GM12878 (cell line): ENCODE measurements around the gene TMEM138. TPM values are rescaled to one million over a fixed set of nuclear protein-coding genes. Genes with fewer than 3 reads are reported as not detected.

ENCODE experiments used
- ATAC-seq: fragments of 200-7000 bp; cut with Tn5 transposase; 3 replicates; pipeline ENCODE4 v1.9.1; 2020; ENCODE audit warnings: mild to moderate bottlenecking, moderate library complexity
- BruUV-seq: library from RNA; stranded (reverse); fragments of 400-500 nt; replicated peaks from 2 replicates; lab custom pipeline; 2021; lab: Mats Ljungman, UMichigan
- CTCF ChIA-PET: fragments of 300-600 bp; sonication (Branson Sonifier 250); formaldehyde crosslinking; extraction: SDS; loops from one replicate; lab custom pipeline; 2021; ENCODE audit warnings: inconsistent platforms; lab: Yijun Ruan, JAX
- POLR2A ChIA-PET: fragments of 350-600 bp; formaldehyde crosslinking; extraction: SDS; loops from one replicate; lab custom pipeline; 2021; ENCODE audit warnings: inconsistent platforms; lab: Charles Lee
- RAD21 ChIA-PET: fragments of 300-600 bp; sonication (Branson Sonifier 250); formaldehyde crosslinking; loops from one replicate; lab custom pipeline; 2023; ENCODE audit warnings: antibody characterized with exemption; ENCODE audit not compliant: unreplicated experiment; lab: Charles Lee
- SMC1A ChIA-PET: fragments of 300-600 bp; sonication (Branson Sonifier 250); formaldehyde crosslinking; loops from one replicate; lab custom pipeline; 2023; ENCODE audit not compliant: unreplicated experiment, uncharacterized antibody; lab: Charles Lee
- DNase-seq: peaks from one replicate; pipeline ENCODE4 v3.0.0-alpha.2; 2011; ENCODE audit warnings: low read depth, low spot score
- FAIRE-seq: peaks from 3 replicates; lab custom pipeline; 2011; peaks lifted over from hg19 to GRCh38; lab: Jason Lieb, UNC
- H2AFZ ChIP-seq: 2 replicates; pipeline ENCODE4 v1.6.0; 2011; ENCODE audit warnings: low read depth, low read length, control low read depth; ENCODE audit not compliant: control insufficient read depth
- H3K27ac ChIP-seq: 2 replicates; pipeline ENCODE4 v1.5.1; 2011; ENCODE audit warnings: control low read depth; ENCODE audit not compliant: control insufficient read depth, insufficient read depth
- H3K27me3 ChIP-seq, 2 experiments: replicated peaks in 1 of 2; 2 replicates each; pipeline versions ENCODE4 v1.6.0 to v1.6.1; 2011; ENCODE audit warnings: low read length in 1 of 2; ENCODE audit not compliant: control insufficient read depth in 2 of 2, insufficient read depth in 2 of 2
- H3K36me3 ChIP-seq, 2 experiments: 2 replicates each; pipeline ENCODE4 v1.5.1; 2011; ENCODE audit warnings: low read length in 1 of 2; ENCODE audit not compliant: control insufficient read depth in 2 of 2, insufficient read depth in 2 of 2
- H3K4me1 ChIP-seq: 2 replicates; pipeline ENCODE4 v1.6.1; 2011; ENCODE audit warnings: mild to moderate bottlenecking, low read length, moderate library complexity, mixed read lengths; ENCODE audit not compliant: control insufficient read depth, insufficient read depth
- H3K4me2 ChIP-seq: 2 replicates; pipeline ENCODE4 v1.6.0; 2011; ENCODE audit warnings: control low read depth; ENCODE audit not compliant: control insufficient read depth, insufficient read depth
- H3K4me3 ChIP-seq: fragments of 200-600 bp; sonication (generic); 2 replicates; pipeline ENCODE4 v1.5.1; 2016
- H3K79me2 ChIP-seq: 2 replicates; pipeline ENCODE4 v1.6.0; 2011; ENCODE audit warnings: low read length; ENCODE audit not compliant: control insufficient read depth, insufficient read depth
- H3K9ac ChIP-seq: 2 replicates; pipeline ENCODE4 v1.8.0; 2011; ENCODE audit warnings: low read length, control low read depth, mixed read lengths; ENCODE audit not compliant: control insufficient read depth, insufficient read depth
- H3K9me3 ChIP-seq: replicated peaks from 3 replicates; pipeline ENCODE4 v1.5.1; 2011; ENCODE audit warnings: mild to moderate bottlenecking, low read length; ENCODE audit not compliant: control insufficient read depth, insufficient read depth
- H4K20me1 ChIP-seq: 2 replicates; pipeline ENCODE4 v1.6.0; 2011; ENCODE audit not compliant: control insufficient read depth, insufficient read depth
- KLF5 ChIP-seq: fragments of 450-650 bp; IDR thresholded peaks from 2 replicates; pipeline ENCODE4 v1.6.1; 2014; ENCODE audit warnings: mild to moderate bottlenecking; ENCODE audit not compliant: partially characterized antibody
- POLR2AphosphoS5 ChIP-seq: IDR thresholded peaks from 2 replicates; pipeline ENCODE4 v1.6.1; 2011; ENCODE audit warnings: mild to moderate bottlenecking, low read length, inconsistent platforms
- RAD21 ChIP-seq: IDR thresholded peaks from 2 replicates; pipeline ENCODE4 v1.6.1; 2011; ENCODE audit warnings: mild to moderate bottlenecking, low read depth, low read length, moderate library complexity; ENCODE audit not compliant: insufficient read depth
- SKIL ChIP-seq: fragments of 450-650 bp; IDR thresholded peaks from 2 replicates; pipeline ENCODE4 v1.6.1; 2017; ENCODE audit warnings: mild to moderate bottlenecking, low read depth, inconsistent platforms; ENCODE audit not compliant: poor library complexity, severe bottlenecking
- SMC3 ChIP-seq: IDR thresholded peaks from 2 replicates; pipeline ENCODE4 v1.6.1; 2011; ENCODE audit warnings: low read length, improper control_type of control experiment, borderline replicate concordance
- SPI1 ChIP-seq: IDR thresholded peaks from 2 replicates; pipeline ENCODE4 v1.6.1; 2011; ENCODE audit warnings: low read depth, mild to moderate bottlenecking, low read length, moderate library complexity, borderline replicate concordance; ENCODE audit not compliant: insufficient read depth
- WGBS: methylation state at CpG from one replicate; pipeline ENCODE4 v1.1.6; 2016; ENCODE audit warnings: low lambda C conversion rate; ENCODE audit not compliant: insufficient replicate concordance, insufficient coverage; ENCODE audit errors: missing lambda C conversion rate; 5-methylcytosine and 5-hydroxymethylcytosine counted together
- in situ Hi-C: fragments of 300-500 bp; cut with MboI; formaldehyde crosslinking; loops from 9 replicates; pipeline ENCODE4 v1.14.3; 2018; ENCODE audit warnings: mixed read lengths
- intact Hi-C: fragments of 100-400 bp; cut with micrococcal nuclease; formaldehyde crosslinking; loops from one replicate; pipeline ENCODE4 v1.14.2; 2022; ENCODE audit not compliant: unreplicated experiment
- polyA plus RNA-seq, 11 experiments: library from polyadenylated mRNA; depleted of rRNA in 4 of 11; unstranded in 6 of 11; stranded (reverse) in 5 of 11; fragments of >200 nt; fragmentation: Nextera tagmentation in 4 of 11; fragmentation: Illumina TruSeq in 1 of 11; extraction: Ambion mirVana in 4 of 11; extraction: Trizol in 1 of 11; gene quantifications; 1 replicate in 1 of 11; 2 replicates in 10 of 11; pipeline versions ENCODE4 v1.2.1 to v1.2.3, GENCODE V29; 2011 to 2016; ENCODE audit warnings: inconsistent platforms in 2 of 11, missing spikeins in 2 of 11, low read depth in 1 of 11
- total RNA-seq, 4 experiments: library from RNA; depleted of rRNA in 3 of 4; stranded (reverse); fragments of >200 nt in 3 of 4; fragmentation: Illumina TruSeq in 1 of 4; extraction: Trizol in 1 of 4; gene quantifications; 2 replicates each; pipeline versions ENCODE4 v1.2.1 to v1.2.3, GENCODE V29; 2013 to 2021

TMEM138 gene
- total and polyA plus RNA-seq, 10 of the 15 experiments (the other 5 are each of a cell fraction or from before 2014, with no cell fraction given): 28.5 to 116 (median 73.4) TPM

- CTCF ChIA-PET: interaction anchor here (0.7 to 10.2 kb wide), 3 partner anchors 19 to 93 kb away, joined by 3 to 729 read pairs (median 387); partner anchors contain the start of genes CYB561A3 and TMEM138
- BruUV-seq: no TSS peak
- no peaks in the 10 kb centered on the region for H3K79me2 ChIP-seq
- H3K4me2 ChIP-seq: no peak overlapping the region
- H3K4me1 ChIP-seq: no peaks in the 10 kb centered on the region
- FAIRE-seq (no peak), ATAC-seq (no peak), DNase-seq (no peak)
- H3K4me3 ChIP-seq: no peak overlapping the region
- intact Hi-C loops: no loop called here
- WGBS: 95% methylated on average over 20 of the region's 20 CpGs
- H3K9me3 ChIP-seq: no peaks in the 10 kb centered on the region
- H3K36me3 ChIP-seq: peaks cover 0 to 4% of the 10 kb centered on the region in 2 experiments; a peak in 2 of 4 replicates
- H2AFZ ChIP-seq: no peak overlapping the region
- H3K9ac ChIP-seq: no peak overlapping the region
- no peaks in the 10 kb centered on the region for H3K27me3 ChIP-seq
- in situ Hi-C loops: no loop called here
- no peaks in the 10 kb centered on the region for H4K20me1 ChIP-seq
- RAD21 ChIA-PET: interaction anchor here (0.7 kb wide), 1 partner anchor 13 kb away, joined by 3 read pairs; no protein-coding TSS in a partner anchor
- SMC1A ChIA-PET: interaction anchor here (1.1 to 1.7 kb wide), 3 partner anchors 10 to 43 kb away, joined by 4 to 9 read pairs (median 5); no protein-coding TSS in a partner anchor
- no peak overlapping the region for H3K27ac ChIP-seq
- POLR2A ChIA-PET: interaction anchor here (0.9 kb wide), 1 partner anchor 19 kb away, joined by 4 read pairs; the partner anchor contains the start of gene CYB561A3
- TF ChIP-seq RAD21 (no peak), POLR2AphosphoS5 (no peak), SMC3 (no peak), SKIL (no peak), SPI1 (no peak), KLF5 (no peak)
Measured at GRCh38 chr11:61342207-61342803, 19.9 kb upstream of the TMEM138 start.
